ENCODE results near the gene GTPBP3. TPM values are rescaled to one million over a fixed set of nuclear protein-coding genes. Genes with fewer than 3 reads are reported as not detected.
"Not testable (repeated sequence)": the region's sequence is repeated elsewhere in the genome, so short reads cannot be mapped to it uniquely, and the experiment has no call there.

The GTPBP3 gene
- total RNA-seq, 1 experiment from 2014 or later = 10.2 TPM

DNA sequence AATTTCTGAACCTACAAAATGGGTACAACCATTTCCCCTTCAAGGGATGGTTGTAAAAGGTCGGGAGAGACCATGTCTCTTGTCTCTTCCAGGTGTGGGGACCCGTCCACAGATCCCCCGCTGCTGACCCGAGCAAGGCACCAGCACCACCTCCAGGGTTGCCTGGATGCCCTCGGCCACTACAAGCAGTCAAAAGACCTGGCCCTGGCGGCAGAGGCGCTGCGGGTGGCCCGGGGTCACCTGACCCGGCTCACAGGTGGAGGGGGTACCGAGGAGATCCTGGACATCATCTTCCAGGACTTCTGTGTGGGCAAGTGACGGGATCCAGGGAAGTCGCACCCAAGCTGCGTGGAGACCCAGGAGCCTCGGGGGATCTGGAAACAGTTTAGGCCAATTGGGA is 4.0 kb downstream of the GTPBP3 start:
- DNase-seq (ENCODE audit: low spot score) = no peak

DNA sequence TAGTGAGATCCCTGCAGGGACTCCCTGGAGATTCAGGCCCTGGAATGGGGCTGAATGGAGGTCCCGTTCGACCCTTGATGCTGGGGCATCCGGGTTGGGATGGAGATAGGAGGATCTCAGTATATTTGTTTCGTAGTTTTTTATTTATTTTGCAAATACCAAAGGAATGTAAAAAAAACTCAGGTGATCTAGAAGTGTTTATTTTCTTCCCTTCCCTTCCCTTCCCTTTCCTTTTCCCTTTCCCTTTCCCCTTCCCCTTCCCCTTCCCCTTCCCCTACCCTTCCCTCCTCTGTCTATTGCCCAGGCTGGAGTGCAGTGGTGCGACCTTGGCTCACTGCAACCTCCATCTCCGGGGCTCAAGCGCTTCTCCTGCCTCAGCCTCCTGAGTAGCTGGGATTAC is 4.5 kb downstream of the GTPBP3 start:
- no peak for DNase-seq (ENCODE audit: low spot score)

DNA sequence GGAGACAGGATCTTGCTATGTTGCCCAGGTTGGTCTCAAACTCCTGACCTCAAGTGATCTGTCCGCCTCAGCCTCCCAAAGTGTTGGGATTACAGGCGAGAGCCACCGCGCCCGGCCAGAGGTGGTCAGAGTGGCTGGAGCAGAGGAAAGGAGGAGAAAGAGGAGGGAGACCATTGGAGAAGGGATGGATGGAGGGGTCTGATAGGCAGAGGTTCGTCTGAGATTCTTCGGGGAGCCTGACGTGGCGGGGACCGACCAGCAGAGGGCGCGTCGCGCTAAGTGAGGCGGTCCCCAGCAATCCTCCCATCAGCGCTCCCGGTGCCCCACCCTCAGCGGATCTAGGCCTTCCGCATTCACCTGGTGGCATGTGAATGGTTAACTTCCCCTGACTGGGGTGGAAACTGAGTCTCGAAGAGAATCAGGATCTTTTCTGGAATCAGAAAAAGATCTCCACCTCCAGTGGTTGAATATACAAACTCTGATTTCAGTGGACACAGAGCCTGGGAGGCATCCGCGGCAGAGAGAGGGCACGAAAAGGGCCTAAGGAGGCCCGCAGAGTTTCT is 8.8 kb downstream of the GTPBP3 start:
- DNase-seq (ENCODE audit: low spot score) = peak; percentile 64

DNA sequence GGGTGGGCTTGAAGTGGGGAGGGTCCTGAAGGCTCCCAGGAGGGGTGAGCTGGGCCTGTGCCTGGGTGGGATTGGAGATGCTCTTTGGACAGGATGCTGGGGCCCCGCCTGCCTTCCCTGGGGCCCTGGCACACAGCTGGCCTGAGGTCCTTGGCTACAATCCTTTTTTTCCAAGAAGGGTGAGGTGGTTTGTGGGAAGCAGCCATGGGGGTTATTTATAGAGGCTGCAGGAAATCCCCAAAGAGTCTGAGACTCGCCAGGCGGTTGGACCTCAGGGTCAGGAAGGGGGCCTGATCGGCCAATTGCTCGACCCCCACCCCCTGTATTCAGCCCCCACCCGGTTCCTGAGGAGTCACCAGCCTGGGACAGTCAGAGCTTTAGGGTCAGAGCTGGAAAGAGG is 10.0 kb downstream of the GTPBP3 start:
- no peak for DNase-seq (ENCODE audit: low spot score)

DNA sequence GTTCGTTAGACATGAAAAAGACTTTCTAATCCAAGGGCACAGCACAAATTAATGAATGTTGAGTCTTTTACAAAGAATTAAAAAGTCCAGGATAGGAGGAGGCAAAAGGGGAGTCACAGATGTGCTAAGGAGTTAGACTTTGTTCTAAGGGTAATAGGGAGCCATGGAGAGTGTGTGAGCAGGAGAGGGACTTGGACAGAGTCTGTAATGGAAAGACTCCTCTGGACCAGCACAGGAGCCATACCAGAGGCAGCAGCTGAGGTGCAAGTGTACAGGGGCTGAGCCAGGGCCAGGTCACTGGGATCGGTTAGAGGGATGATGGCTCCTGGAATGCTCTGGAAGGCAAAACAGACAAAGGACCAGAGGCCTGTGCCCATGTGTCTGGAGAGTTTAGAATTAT is 10.5 kb downstream of the GTPBP3 start:
- no peak for DNase-seq (ENCODE audit: low spot score)

DNA sequence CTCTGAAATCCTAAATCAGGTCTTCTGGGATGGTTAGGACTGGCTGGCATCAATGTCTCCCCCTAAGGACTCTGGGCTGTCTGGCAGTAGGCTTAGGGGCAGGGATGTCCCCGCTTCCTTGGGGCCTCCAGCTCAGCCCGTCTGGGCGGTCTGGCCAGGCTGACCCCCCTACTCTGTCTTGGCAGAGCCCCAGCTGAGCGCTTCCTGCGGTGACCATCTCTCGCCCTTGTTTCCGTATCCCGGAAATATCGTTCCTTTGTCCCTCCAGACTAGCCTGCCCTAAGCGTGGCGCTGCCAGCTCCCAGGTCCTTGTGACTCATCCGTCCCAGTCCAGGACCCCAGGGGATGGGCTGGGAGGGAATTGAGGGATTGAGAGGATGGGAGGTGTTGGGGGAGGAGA is 11.3 kb downstream of the GTPBP3 start:
- DNase-seq (ENCODE audit: low spot score) = peak; percentile 95

DNA sequence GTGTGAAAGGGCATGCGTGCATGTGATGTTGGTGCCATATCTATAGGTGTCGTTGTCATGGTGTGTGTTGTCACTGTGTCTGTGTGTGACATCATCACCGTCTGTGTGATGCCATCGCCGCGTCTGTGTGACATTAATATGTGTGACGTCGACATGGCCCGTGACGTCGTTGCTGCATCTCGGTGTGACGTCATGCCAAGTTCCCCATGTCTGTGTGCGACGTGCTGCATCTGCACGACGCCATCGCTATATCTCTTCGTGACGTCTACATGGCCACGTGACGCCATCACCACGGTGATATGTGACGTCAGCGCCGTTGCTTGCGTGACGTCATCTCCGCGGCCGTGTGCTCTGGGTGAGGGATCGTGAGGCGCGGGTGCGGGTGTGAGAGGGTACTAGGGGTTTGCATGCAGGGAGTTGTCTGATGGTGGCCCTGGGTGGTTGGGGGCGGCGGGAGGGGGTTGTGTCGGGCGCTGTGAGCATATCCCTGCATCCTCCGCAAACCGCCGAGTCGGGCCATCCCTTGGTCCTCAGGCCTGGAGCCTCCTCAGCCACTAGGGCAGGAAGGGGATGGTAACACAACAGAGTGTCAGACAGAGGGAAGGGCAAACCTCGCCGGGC is 14.6 kb downstream of the GTPBP3 start:
- no peak for DNase-seq (ENCODE audit: low spot score)

DNA sequence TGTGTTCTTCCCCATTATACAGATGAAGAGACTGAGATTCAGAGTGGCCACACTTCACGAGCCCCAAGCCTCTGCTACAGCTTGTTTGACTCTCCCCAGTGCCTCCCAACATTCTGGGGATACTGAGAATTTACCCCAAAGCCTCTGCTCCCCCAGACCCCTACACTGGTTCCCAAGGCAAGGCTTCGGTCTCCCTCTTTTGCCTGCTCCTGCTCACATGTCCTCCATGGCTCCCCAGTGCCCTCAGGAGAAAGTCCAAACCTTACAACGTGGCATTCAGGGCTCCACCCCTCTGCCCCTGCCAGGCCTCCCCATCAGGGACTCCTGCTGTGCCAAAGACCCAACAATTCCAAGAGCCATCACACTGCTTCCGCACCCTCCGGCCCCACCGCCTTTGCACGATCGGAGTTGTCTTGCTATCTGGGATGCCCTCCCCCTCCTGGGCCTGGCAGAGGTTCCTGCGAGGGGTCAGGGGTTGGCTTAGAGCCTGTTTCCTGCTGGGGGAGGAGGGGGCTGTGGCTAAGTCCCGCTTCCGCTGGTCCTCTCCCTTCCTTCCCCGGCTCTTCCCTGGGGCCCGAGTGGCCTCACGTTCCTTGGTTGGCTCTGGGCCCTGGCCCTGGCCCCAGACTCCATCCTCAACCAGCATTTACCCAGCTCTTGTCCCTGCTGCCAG is 15.4 kb downstream of the GTPBP3 start:
- no peak for DNase-seq (ENCODE audit: low spot score)

DNA sequence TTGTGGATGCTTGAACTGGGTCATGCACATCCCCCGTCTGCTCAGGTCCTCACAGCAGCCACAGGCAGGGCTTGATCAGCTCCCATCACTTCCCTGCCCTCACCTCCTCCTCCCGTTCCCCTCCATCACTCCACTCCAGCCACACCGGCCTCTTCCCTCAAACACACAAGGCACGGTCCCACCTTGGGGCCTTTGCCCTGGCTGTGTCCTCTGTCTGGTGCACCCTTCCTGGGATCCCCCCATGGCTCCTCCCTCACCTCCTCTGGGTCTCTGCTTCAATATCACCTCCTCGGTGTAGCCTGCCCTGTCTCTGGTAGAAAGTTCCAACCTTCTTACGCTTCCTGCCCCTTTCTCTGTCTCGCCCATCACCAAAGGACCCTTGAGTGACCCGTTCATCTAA is 16.0 kb downstream of the GTPBP3 start:
- DNase-seq (ENCODE audit: low spot score) = no peak

DNA sequence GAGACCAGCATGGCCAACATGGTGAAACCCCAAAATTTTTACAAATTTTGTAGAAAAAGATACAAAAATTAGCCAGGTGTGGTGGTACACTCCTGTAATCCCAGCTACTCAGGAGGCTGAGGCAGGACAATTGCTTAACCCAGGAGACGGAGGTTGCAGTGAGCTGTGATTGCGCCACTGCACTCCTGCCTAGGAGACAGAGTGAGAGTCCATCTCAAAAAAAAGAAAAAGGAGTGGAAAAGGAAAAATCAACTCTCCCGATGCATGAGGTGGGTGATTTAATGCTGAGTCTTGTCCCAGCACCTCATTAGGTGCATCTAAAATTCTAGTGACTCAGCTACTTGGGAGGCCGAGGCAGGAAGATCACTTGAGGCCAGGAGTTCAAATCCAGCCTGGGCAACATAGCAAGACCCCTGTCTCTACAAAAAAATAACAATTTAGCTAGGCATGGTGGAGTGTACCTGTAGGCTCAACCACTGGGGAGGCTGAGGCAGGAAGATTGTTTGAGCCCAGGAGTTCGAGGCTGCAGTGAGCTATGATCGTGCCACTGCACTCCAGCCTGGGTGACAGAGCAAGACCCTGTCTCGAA is 19.8 kb downstream of the GTPBP3 start:
- no peak for DNase-seq (ENCODE audit: low spot score)

DNA sequence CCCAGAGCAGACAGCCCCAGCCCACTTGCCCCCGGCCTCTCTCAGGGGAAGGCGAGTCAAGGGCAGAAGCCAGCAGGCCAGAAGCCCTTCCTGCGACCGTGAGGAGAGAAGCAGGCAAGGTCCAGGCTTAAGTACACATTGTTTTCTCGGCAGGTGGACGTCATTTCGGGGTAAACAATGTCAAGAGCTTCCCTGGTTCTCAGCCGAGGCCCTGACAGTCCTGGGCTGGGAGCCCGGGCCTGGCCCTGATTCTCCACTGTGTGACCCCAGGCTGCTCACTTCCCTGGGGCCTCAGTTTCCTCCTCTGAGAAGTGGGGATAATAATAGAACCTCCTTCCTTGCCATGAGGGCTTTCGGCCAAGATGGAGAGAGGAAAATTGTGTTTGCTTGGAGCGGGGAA is 20.4 kb downstream of the GTPBP3 start:
- no peak for DNase-seq (ENCODE audit: low spot score)

DNA sequence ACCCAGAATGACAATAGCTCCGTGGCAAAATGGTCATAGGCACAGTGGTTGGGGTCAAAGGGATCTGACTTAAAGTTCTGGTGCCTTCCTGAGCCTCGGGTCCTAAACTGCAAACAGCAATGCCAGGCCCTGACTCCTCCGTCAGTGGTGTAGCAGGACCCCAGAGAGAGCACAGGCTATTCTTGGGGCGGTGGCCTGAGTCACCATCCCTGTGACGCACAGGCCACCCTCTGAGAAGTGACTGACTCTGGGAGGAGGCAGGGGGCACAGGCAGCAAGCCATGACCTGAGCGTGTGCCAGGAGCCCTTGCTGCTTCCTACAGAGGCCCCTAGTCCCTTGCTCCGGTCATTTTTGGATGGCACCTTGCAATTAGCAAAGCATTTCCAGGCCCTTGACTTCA is 21.0 kb downstream of the GTPBP3 start:
- peak; percentile 51 for DNase-seq (ENCODE audit: low spot score)

DNA sequence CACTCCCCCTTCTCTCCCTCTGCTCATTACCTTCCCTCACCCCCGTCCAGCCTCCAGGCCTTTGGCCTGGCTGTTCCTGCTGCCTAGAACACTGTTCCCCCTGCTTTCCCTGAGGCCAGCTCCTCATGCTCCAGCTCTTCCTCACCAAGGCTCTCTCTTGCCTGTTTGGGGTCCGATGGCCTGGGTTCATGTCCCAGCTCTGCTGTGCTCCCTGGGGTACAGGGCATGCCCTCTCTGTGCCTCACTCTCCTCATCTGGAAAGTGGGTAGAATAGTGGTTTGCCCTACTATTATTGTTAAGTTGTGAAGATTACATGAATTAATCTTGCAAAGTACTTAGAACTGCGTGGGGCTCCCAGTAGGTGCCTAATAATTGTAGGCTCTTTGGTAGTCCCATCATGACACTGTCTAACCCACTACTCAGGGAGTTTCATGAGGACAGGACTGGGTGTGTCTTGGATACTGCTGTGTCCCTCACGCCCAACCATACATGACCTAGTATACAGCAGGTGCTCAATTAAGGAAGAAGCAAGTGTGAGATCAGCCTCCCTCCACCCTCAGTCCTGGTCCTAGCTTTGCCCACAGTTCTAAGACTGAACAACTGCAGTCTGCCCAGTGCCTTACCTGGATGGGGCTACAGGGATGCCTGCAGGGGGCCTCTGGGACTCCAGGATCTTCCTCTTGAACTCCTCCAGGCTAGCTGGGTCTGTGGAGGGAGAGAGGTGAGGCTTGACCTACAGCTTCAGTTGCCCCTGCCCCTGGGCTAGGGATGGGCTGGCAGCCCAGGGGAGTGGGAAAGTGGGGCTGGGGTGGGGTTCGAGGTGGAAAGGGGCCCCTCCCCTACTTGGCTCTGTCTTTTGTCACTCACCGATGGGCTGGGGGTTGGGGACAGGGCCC is 22.8 kb downstream of the GTPBP3 start:
- no peak for DNase-seq (ENCODE audit: low spot score)

DNA sequence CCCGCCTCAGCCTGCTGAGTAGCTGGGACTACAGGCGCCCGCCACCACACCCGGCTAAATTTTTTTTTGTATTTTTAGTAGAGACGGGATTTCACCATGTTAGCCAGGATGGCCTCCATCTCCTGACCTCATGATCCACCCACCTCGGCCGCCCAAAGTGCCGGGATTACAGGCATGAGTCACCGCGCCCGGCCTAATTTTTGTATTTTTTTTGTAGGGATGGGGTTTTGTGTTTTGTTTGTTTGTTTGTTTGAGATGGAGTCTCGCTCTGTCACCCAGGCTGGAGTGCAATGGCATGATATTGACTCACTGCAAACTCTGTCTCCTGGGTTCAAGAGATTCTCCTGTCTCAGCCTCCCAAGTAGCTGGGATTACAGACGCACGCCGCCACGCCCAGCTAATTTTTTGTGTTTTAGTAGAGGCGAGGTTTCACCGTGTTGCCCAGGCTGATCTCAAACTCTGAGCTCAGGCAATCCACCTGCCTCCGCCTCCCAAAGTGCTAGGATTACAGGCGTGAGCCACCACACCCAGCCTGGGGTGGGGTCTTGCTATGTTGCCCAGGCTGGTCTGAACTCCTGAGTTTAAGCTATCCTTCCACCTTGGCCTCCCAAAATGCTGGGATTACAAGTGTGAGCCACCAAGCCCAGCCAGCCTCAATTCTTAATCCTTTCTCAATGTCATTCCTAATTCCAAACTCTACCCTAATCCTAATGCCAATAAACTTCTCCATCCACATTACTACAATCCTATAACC is 26.7 kb downstream of the GTPBP3 start:
- DNase-seq (ENCODE audit: low spot score) = not testable (repeated sequence)

DNA sequence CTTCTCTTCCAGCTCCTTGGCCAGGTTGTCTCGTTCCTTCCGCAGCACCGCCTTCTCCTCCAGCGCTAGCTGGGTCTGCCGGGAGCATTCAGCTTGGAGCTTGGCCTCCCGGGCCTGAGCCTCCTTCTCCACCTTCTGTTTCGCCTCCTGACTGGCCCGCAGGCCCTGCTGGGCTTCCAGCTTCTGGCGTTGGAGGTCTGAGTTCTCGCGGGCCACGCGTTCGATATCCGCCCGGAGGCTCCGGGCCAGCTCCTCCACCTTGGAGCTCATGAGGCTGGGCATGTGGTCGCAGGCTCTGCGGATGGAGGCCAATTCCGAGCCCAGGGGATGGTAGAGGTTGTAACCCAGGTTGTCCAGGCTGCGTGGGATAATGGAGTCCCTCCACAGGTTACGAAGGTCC is 28.0 kb downstream of the GTPBP3 start:
- DNase-seq (ENCODE audit: low spot score) = no peak

DNA sequence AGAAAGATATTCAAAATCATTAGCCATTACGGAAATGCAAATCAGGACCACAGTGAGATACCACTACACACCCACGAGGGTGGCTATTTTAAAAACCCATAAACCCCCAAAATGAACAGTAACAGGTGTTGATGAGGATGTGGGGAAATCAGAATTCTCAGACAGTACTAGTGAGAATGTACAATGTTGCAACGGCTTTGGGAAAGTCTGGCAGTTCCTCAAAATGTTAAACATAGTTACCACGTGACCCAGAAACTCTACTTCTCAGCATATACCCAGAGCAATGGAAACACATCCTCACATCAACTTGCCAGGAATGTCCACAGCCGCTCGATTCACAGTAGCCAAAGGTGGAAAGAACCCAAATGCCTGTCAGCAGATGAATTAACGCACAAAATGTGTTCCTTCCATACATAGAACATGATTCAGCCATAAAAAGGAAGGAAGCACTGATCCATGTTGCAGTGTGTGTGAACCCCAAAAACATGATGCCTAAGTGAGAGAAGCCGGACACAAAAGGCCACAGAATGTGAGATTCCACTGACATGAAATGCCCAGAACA is 32.8 kb downstream of the GTPBP3 start:
- no peak for DNase-seq (ENCODE audit: low spot score)

DNA sequence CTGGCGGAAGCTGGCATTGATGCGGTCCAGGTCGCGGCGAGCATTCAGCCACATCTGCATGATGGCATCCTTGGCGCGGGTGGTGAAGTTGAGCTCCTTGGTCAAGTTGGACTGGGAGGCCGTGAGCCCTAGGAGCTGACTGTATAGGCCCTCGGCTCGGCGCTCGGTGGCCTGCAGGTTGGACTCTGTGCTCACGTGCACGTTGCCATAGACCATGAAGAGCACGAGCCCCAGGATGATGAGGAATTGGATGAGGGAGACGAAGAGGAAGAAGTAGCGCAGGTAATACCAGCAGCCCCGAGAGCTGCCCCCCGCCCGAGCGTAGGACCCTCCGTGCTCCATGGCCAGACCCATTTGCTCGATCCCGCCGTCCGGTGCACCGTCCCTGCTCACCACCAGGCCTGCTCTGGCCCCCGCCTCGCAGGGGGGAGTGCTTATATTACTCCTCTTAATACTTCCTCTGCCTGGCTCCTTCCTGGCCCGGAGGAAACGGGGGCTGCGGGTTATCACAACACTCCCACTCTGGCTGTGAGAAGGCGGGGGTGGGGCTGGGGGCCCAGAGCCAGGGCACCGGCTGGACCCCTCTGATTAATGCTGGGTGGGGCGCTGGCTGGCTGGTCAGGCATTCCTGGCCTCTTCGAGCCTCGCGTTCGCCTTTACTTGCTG is 39.7 kb downstream of the GTPBP3 start, which contains the start of gene PLVAP:
Gene PLVAP, minus strand, starts transcription at position 408 of the 666 bp plus-strand sequence. Its CDS starts 54 bp downstream, at position 354.
- no peak for DNase-seq (ENCODE audit: low spot score)

DNA sequence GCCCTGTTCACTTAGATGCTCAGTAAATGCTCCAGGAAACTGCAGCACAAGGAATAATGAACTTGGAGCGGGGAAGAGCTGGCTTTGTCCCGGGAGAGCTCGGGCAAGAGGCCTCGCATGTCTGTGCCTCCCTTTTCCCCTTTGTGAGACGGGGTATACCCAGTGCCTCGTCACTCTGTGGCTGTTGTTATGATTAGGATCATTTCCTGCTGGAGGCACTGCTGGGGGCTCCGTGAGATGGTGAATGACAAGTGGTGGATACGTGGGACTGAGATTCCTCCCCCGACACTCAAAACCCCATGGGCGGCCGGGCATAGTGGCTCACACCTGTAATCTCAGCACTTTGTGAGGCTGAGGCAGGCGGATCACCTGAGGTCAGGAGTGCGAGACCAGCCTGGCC is 40.9 kb downstream of the GTPBP3 start:
- no peak for DNase-seq (ENCODE audit: low spot score)

DNA sequence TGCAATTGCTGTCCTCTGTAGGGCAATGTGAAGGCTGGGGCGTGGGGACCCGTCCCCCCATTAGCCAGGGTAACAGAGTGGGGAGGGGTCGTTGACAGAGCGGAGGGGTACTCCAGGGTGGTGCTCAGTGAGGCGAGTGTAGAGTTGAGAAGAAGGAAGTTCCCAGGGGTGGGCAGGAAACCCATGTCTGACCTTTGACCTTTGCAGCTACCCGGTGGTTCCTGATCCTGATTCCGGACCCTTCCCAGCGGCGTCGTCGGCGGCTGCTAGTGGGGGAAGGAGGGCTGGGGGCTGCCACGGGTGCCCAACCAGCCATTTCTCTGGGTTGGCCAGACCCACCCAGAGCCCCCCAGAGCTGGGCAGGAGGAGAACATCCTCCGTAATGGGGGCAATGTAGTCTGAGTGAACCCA is 41.9 kb downstream of the GTPBP3 start:
- no peak for DNase-seq (ENCODE audit: low spot score)

DNA sequence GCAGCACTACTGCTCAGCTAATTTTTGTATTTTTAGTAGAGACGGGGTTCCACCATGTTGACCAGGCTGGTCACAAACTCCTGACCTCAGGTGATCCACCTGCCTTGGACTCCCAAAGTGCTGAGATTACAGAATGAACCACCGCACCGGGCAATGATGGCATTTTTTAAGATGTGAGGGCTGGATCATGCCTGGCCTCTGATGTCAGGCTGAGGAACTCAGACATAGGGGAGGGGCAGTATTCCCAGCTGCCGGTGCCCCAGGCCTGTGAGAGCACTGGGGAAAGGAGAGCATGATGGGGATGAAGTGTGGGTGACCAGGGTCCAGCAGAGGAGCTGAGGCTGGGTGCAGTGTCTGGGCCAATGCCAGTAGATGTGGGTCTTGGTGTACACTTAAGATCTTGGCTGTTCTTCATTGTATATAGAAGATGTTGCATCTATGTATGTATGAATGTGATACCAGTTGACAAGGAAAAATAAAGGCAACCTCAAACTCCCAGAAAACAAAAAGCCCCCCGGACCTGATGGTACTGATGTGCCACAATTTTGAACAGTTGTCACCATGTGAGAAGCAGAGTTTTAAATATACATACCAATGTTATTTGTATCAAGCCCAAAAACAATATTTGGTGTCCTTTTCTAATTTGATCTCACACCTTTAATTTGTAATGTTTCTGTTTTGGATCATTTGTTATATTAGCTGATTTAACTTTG is 43.2 kb downstream of the GTPBP3 start:
- DNase-seq (ENCODE audit: low spot score) = no peak
